Muscle of leg (tissue), 11 donors: ENCODE measurements around the gene SAMD8. TPM values are rescaled to one million over a fixed set of nuclear protein-coding genes. Genes with fewer than 3 reads are reported as not detected.
A peak's percentile ranks its signal among the peaks of the same experiment; 100 is the strongest.
"Not testable (repeated sequence)": the region's sequence is repeated elsewhere in the genome, so short reads cannot be mapped to it uniquely, and the experiment has no call there.

Experiments used
- DNase-seq: peaks from one replicate; pipeline ENCODE4 v3.0.0; 2013
- H3K27ac ChIP-seq: one replicate; pipeline ENCODE4 v1.5.1; 2013; ENCODE audit warnings: mild to moderate bottlenecking, low read length, control low read depth
- H3K27me3 ChIP-seq: one replicate; pipeline ENCODE4 v1.6.1; 2013; ENCODE audit warnings: low read length; ENCODE audit not compliant: control insufficient read depth, insufficient read depth
- H3K36me3 ChIP-seq: one replicate; pipeline ENCODE4 v1.6.1; 2013; ENCODE audit warnings: low read length; ENCODE audit not compliant: control insufficient read depth, insufficient read depth
- H3K4me1 ChIP-seq: one replicate; pipeline ENCODE4 v1.6.1; 2013; ENCODE audit warnings: low read length; ENCODE audit not compliant: control insufficient read depth, insufficient read depth
- H3K4me3 ChIP-seq: one replicate; pipeline ENCODE4 v1.5.1; 2013; ENCODE audit warnings: low read length, control low read depth
- H3K9me3 ChIP-seq: replicated peaks from 2 replicates; pipeline ENCODE4 v1.6.1; 2013; ENCODE audit warnings: low read depth, low read length; ENCODE audit not compliant: control insufficient read depth
- WGBS: methylation state at CpG from one replicate; pipeline ENCODE4 v1.1.5; 2013; ENCODE audit warnings: missing lambda C conversion rate; ENCODE audit not compliant: insufficient coverage; 5-methylcytosine and 5-hydroxymethylcytosine counted together
- polyA plus RNA-seq, 8 donors: library from polyadenylated mRNA; unstranded; fragments of 120-200 nt; gene quantifications; one replicate each; pipeline versions ENCODE4 v1.2.1 to v1.2.3, GENCODE V29; 2013; ENCODE audit warnings: inconsistent platforms in 1 of 8, low replicate concordance in 1 of 8; ENCODE audit not compliant: insufficient read length in 8 of 8, insufficient read depth in 1 of 8
- total RNA-seq: library from RNA; stranded (reverse); fragments of 120-200 nt; gene quantifications from one replicate; pipeline ENCODE4 v1.2.4, GENCODE V29; 2013

SAMD8 gene
- total and polyA plus RNA-seq, 9 donors, result 9.2 to 15.6 (median 11.3) TPM

GRCh38 chr10:75099952-75100763 is 11.3 kb upstream of the SAMD8 start:
- peak overlapping the region; percentile 71 for H3K27ac ChIP-seq
- H3K36me3 ChIP-seq, result peaks cover 10% of the 10 kb centered on the region
- peaks cover 12% of the 10 kb centered on the region for H3K4me1 ChIP-seq
- H3K4me3 ChIP-seq, result peak overlapping the region; percentile 9
- no peaks in the 10 kb centered on the region for H3K9me3 ChIP-seq
- H3K27me3 ChIP-seq, result no peaks in the 10 kb centered on the region
- DNase-seq, result peak; percentile 76
- WGBS, result 8% methylated on average over 13 of the region's 18 CpGs

GRCh38 chr10:75100764-75101291 is 10.6 kb upstream of the SAMD8 start:
- H3K27ac ChIP-seq, result peak overlapping the region; percentile 71
- peaks cover 12% of the 10 kb centered on the region for H3K4me1 ChIP-seq
- no peak overlapping the region for H3K4me3 ChIP-seq
- 41% methylated on average over 4 of the region's 4 CpGs for WGBS
- no peak for DNase-seq
- H3K9me3 ChIP-seq, result no peaks in the 10 kb centered on the region
- H3K27me3 ChIP-seq, result no peaks in the 10 kb centered on the region
- H3K36me3 ChIP-seq, result peaks cover 5% of the 10 kb centered on the region

GRCh38 chr10:75101416-75102251 is 9.8 kb upstream of the SAMD8 start:
- peak overlapping the region; percentile 71 for H3K27ac ChIP-seq

DNA sequence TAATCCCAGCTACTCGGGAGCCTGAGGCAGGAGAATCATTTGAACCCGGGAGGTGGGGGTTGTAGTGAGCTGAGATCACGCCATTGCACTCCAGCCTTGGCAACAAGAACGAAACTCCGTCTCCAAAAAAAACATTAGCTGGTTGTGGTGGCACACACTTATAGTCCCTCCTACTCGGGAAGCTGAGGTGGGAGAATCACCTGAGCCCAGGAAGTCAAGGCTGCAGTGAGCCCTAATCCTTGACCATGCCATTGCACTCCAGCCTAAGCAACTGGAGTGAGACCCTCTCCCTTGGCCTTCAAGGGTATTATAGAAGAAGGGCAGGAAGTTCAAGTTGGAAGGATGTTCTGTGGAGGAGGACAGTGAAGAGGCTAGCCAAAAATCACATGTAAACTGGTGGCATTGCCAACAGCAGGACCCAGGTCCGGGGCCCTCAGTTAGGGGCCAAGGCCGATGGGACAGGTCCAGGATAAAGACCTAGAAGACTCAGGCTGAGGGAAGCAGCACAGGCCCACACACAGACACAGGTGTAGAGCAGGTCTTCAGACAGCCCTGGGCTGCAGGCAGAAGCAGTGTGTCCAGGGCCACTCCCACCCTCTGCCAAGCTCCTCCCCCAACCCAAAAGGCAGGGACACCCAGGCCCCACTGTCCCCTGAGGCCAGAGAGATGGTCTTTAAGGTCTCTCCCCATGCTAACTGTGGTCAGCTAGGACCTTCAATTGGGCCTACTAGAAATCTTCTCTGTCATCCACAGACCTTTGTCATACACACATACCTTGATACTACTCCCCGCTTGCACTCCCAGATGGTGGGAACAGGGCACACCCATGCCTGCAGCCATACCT is 8.4 kb upstream of the SAMD8 start:
- H3K4me3 ChIP-seq, result no peak overlapping the region
- H3K9me3 ChIP-seq, result no peaks in the 10 kb centered on the region
- peaks cover 5% of the 10 kb centered on the region for H3K36me3 ChIP-seq
- no peak overlapping the region for H3K27ac ChIP-seq
- no peaks in the 10 kb centered on the region for H3K27me3 ChIP-seq
- 92% methylated on average over 5 of the region's 9 CpGs for WGBS
- H3K4me1 ChIP-seq, result peaks cover 20% of the 10 kb centered on the region
- DNase-seq, result no peak

More at GRCh38 chr10:75101416-75102251, 9.8 kb upstream of the SAMD8 start:
- H3K4me1 ChIP-seq, result peaks cover 12% of the 10 kb centered on the region
- no peak overlapping the region for H3K4me3 ChIP-seq
- no peaks in the 10 kb centered on the region for H3K27me3 ChIP-seq
- DNase-seq, result peak; percentile 39
- WGBS, result 90% methylated on average over 7 of the region's 12 CpGs
- H3K36me3 ChIP-seq, result peaks cover 5% of the 10 kb centered on the region
- no peaks in the 10 kb centered on the region for H3K9me3 ChIP-seq

DNA sequence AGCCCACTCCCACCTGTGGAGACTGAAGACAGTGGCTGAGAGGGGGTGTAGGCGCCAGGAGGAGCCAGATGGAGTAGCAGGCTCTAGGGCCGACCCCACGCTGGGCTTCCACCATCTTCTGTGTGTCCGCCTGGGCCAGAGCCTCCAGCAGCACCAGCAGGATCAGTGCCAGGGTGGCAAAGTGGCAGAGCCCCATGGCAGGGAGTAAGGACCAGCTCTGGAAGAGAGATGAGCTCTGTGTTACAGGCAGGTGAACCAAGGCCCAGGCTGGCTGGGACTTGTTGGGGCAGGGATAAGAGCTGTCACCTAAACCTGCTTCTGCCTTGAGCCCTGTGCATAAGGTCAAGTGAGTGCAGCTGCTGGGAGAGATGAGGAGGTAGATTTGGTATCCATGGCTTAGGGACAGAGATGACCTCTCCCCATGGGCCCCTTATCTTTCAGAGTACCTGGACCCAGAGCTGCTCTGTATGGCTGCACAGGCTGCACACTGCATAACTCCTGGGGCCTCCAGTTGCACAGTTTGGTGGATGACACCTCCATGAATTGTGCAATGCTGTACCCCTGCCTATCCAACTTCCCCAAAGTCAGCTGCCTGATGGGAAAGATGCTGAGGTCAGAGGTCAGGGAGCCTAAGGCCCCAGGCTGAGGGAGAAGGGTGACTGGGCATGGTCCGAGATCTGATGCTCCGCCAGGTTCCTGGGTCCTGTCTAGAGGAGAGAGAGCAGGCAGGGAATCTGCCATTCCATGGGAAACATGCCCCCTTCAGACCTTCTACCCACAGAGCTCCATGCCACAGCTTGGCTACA is 7.4 kb upstream of the SAMD8 start:
- no peak overlapping the region for H3K27ac ChIP-seq
- no peaks in the 10 kb centered on the region for H3K9me3 ChIP-seq
- H3K4me3 ChIP-seq, result no peak overlapping the region
- 90% methylated on average over 4 of the region's 6 CpGs for WGBS
- peaks cover 29% of the 10 kb centered on the region for H3K4me1 ChIP-seq
- no peaks in the 10 kb centered on the region for H3K27me3 ChIP-seq
- peaks cover 5% of the 10 kb centered on the region for H3K36me3 ChIP-seq
- DNase-seq, result no peak

DNA sequence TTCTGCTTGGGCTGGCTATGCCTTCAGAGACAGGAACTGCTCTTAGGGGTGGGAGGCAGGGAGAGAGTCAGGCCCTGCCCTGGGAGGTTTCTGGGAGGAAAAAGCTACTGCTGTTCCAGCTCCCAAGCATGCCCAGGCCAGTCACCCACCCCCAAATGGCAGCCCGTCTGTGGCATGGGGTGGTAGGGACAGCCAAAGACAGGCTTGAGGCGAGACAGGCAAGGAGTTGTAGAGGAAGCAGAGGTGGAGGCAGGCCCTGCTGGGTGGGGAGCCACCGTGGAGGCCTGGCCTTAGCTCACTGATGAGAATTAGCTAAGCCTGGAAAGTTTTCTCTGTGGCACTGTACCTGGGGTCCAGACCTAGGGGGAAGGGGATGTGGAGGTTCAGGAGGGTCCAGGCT is 6.6 kb upstream of the SAMD8 start:
- no peak for DNase-seq
- Histone ChIP-seq H3K36me3 (peaks cover 5% of the 10 kb centered on the region), H3K4me1 (peaks cover 34% of the 10 kb centered on the region), H3K27me3 (no peaks in the 10 kb centered on the region), H3K4me3 (no peak overlapping the region), H3K27ac (no peak overlapping the region), H3K9me3 (no peaks in the 10 kb centered on the region)
- 58% methylated on average over 2 of the region's 3 CpGs for WGBS

GRCh38 chr10:75105576-75106197 is 5.8 kb upstream of the SAMD8 start:
- DNase-seq, result no peak
- no peak overlapping the region for H3K27ac ChIP-seq
- peaks cover 35% of the 10 kb centered on the region for H3K4me1 ChIP-seq
- H3K36me3 ChIP-seq, result peaks cover 5% of the 10 kb centered on the region
- 88% methylated on average over 13 of the region's 16 CpGs for WGBS
- no peaks in the 10 kb centered on the region for H3K9me3 ChIP-seq
- H3K27me3 ChIP-seq, result no peaks in the 10 kb centered on the region
- H3K4me3 ChIP-seq, result no peak overlapping the region

- no peak overlapping the region for H3K27ac ChIP-seq
- 47% methylated on average over 8 of the region's 8 CpGs for WGBS
- no peak for DNase-seq
- no peaks in the 10 kb centered on the region for H3K27me3 ChIP-seq
- H3K4me1 ChIP-seq, result peaks cover 35% of the 10 kb centered on the region
- peaks cover 5% of the 10 kb centered on the region for H3K36me3 ChIP-seq
- H3K9me3 ChIP-seq, result no peaks in the 10 kb centered on the region
- H3K4me3 ChIP-seq, result no peak overlapping the region
Measured at GRCh38 chr10:75106242-75106641, 5.2 kb upstream of the SAMD8 start.

DNA sequence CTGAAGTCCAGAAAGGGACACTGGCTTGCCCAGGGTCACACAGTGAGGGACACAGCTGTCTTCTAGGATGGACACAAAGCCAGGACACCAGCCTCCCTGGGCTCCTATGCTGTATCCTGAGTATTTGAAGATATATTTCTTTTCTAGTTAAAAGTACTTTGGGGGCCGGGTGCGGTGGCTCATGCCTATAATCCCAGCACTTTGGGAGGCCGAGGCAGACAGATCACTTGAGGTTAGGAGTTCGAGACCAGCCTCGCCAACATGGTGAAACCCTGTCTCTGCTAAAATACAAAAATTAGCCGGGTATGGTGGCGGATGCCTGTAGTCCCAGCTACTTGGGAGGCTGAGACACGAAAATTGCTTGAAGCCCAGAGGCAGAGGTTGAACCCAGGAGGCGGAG is 4.6 kb upstream of the SAMD8 start:
- not testable (repeated sequence) for H3K27ac ChIP-seq, H3K4me3 ChIP-seq, H3K36me3 ChIP-seq, H3K27me3 ChIP-seq, DNase-seq, H3K9me3 ChIP-seq
- WGBS, result 92% methylated on average over 9 of the region's 9 CpGs
- H3K4me1 ChIP-seq, result peaks cover 35% of the 10 kb centered on the region
